MM.1S (cell line): ENCODE results near the gene TMEM62.

ENCODE experiments used
- CTCF ChIP-seq: fragments of 300-600 bp; sonication (generic); IDR thresholded peaks from 2 replicates; pipeline ENCODE4 v1.5.1; 2016; ENCODE audit warnings: antibody characterized with exemption, low read length, mixed read lengths
- EZH2 ChIP-seq: fragments of 300-600 bp; sonication (generic); optimal IDR thresholded peaks from 2 replicates; pipeline ENCODE3; 2017; ENCODE audit warnings: low read depth, mild to moderate bottlenecking, antibody characterized with exemption, low read length, mixed read lengths
- EZH2phosphoT487 ChIP-seq: fragments of 300-600 bp; sonication (generic); IDR thresholded peaks from 2 replicates; pipeline ENCODE4 v1.6.1; 2018; ENCODE audit warnings: antibody characterized with exemption, low read length

DNA sequence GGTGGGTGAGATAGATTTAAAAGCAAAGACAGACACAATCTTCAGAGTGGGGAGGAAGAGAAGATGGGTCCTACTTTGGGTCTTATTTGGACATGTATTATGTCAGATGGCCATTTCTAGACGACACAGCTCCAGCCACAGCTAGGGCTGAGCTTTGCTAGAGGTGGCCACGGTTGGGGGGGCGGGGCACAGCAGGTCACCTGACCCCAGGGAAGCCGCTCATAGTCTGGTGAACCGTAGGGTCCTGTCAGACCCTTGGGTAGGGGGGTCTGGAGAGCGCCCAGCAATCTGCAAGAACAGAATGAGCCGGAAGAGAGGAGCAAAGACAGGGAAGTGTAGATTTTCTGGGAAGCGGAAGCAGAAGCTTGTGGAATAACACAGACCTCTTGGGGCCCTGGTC lies 80.8 kb downstream of the TMEM62 start:
- no peak for TF ChIP-seq CTCF
- TF ChIP-seq EZH2phosphoT487, result no peak
- TF ChIP-seq EZH2, result no peak
